Calu3 (cell line): ENCODE results near the gene FBXO10. TPM values are rescaled to one million over a fixed set of nuclear protein-coding genes. Genes with fewer than 3 reads are reported as not detected.

ENCODE experiments used
- BruUV-seq: library from RNA; stranded (reverse); fragments of 400-500 nt; replicated peaks from 2 replicates; lab custom pipeline; 2021; lab: Mats Ljungman, UMichigan
- CTCF ChIA-PET: fragments of 300-600 bp; sonication (Branson Sonifier 250); formaldehyde crosslinking; loops from one replicate; lab custom pipeline; 2022; ENCODE audit warnings: antibody characterized with exemption; lab: Charles Lee
- DNase-seq: peaks from one replicate; pipeline ENCODE4 v3.0.0; 2022
- H3K27ac Mint-ChIP-seq: one replicate; pipeline ENCODE4 v1.8.0; 2022; ENCODE audit warnings: mixed read lengths; ENCODE audit not compliant: unreplicated experiment
- H3K27me3 Mint-ChIP-seq: one replicate; pipeline ENCODE4 v1.8.0; 2022; ENCODE audit warnings: mixed read lengths; ENCODE audit not compliant: unreplicated experiment
- H3K36me3 Mint-ChIP-seq: one replicate; pipeline ENCODE4 v1.8.0; 2022; ENCODE audit warnings: mild to moderate bottlenecking, moderate library complexity, mixed read lengths; ENCODE audit not compliant: insufficient read depth, unreplicated experiment
- H3K4me1 Mint-ChIP-seq: one replicate; pipeline ENCODE4 v1.8.0; 2022; ENCODE audit warnings: mild to moderate bottlenecking, low read depth, mixed read lengths; ENCODE audit not compliant: unreplicated experiment
- H3K4me3 Mint-ChIP-seq: one replicate; pipeline ENCODE4 v1.8.0; 2022; ENCODE audit warnings: mild to moderate bottlenecking, low read depth, moderate library complexity, mixed read lengths; ENCODE audit not compliant: unreplicated experiment
- H3K9me3 Mint-ChIP-seq: one replicate; pipeline ENCODE4 v1.8.0; 2022; ENCODE audit warnings: low read depth, mixed read lengths; ENCODE audit not compliant: unreplicated experiment
- intact Hi-C: fragments of 100-400 bp; cut with micrococcal nuclease; formaldehyde crosslinking; loops from one replicate; pipeline ENCODE4 v1.10.0; 2022; ENCODE audit not compliant: unreplicated experiment
- total RNA-seq: library from RNA; stranded (reverse); gene quantifications from 2 replicates; pipeline ENCODE4 v1.2.3, GENCODE V29; 2022
- TF ChIP-seq, protein P1 (sequence below): fragments of 200-600 bp; IDR thresholded peaks from one replicate; pipeline ENCODE4 v1.8.0; 2022; ENCODE audit warnings: antibody characterized with exemption; ENCODE audit not compliant: unreplicated experiment

The FBXO10 gene
- total RNA-seq, 1 experiment from 2014 or later, result 0.94 TPM

DNA sequence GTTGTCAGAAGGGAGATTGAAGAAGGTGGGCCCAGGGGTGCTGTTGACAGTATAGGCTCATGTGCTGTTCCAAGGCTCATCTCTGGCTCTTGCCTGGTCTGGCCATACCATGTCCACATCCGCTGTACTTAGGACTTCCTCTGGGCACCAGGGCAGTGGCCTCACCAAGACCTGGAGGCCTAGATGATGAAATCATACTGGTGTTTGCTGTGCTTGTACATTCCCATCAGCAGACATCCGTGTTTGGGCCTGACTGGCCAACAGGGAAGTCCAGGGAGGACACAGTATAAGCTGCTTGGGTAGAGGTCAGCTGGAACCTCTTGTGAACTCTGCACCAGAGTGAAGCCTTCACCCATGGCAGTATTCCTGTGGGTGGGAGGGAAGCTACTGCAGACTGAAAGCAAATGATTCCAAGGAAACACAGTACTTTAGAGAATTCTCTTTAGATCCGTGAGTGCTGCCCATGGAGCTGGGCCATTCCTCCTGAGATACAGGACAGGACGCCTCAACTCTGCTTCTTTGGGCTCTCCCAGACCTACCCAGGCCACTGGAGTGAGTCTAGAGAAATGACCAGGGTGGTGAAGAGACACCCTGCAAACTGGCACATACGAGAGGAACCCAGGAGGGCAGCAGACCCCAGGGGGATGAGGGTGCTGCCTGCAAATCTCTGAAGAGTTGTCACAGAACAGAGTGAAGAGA is 67.9 kb downstream of the FBXO10 start:
- Mint-ChIP-seq H3K4me1 (no peaks in the 10 kb centered on the region), H3K9me3 (no peaks in the 10 kb centered on the region), H3K4me3 (no peak overlapping the region), H3K36me3 (peaks cover 3% of the 10 kb centered on the region), H3K27ac (no peak overlapping the region), H3K27me3 (no peaks in the 10 kb centered on the region)
- CTCF ChIA-PET, result no interaction called here
- no peak for DNase-seq
- TF ChIP-seq, protein P1, sequence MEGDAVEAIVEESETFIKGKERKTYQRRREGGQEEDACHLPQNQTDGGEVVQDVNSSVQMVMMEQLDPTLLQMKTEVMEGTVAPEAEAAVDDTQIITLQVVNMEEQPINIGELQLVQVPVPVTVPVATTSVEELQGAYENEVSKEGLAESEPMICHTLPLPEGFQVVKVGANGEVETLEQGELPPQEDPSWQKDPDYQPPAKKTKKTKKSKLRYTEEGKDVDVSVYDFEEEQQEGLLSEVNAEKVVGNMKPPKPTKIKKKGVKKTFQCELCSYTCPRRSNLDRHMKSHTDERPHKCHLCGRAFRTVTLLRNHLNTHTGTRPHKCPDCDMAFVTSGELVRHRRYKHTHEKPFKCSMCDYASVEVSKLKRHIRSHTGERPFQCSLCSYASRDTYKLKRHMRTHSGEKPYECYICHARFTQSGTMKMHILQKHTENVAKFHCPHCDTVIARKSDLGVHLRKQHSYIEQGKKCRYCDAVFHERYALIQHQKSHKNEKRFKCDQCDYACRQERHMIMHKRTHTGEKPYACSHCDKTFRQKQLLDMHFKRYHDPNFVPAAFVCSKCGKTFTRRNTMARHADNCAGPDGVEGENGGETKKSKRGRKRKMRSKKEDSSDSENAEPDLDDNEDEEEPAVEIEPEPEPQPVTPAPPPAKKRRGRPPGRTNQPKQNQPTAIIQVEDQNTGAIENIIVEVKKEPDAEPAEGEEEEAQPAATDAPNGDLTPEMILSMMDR, result no peak
- intact Hi-C loops, result no loop called here
- BruUV-seq, result no TSS peak

DNA sequence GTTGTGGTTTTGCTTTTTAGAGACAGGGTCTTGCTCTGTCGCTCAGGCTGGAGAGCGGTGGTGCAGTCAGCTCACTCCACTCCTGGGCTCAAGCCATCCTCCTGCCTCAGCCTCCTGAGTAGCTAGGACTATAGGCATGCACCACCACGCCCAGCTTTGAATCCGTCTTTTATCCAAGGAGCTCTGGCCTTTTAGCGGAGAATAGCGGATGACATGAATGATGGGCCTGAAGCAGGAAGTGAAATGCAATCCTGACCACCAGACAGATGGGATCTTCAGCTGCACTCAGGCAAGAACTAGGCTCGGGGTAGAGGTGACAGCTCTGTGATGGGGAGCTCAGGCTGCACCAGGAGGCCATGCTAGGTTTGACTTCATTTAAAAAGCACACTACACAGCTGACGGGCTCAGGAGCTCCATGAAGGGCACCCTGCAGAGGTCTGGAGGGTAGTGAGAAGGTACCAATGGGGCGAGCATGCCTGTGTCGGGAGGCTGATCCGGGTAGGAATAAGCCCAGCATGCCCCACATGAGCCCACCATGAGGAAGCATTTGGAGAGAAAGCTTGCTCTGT is 68.5 kb downstream of the FBXO10 start:
- peaks cover 3% of the 10 kb centered on the region for H3K36me3 Mint-ChIP-seq
- H3K4me3 Mint-ChIP-seq, result no peak overlapping the region
- H3K9me3 Mint-ChIP-seq, result no peaks in the 10 kb centered on the region
- no peak for DNase-seq
- H3K4me1 Mint-ChIP-seq, result no peaks in the 10 kb centered on the region
- TF ChIP-seq, protein P1, result no peak
- H3K27me3 Mint-ChIP-seq, result no peaks in the 10 kb centered on the region
- CTCF ChIA-PET, result no interaction called here
- no TSS peak for BruUV-seq
- intact Hi-C loops, result no loop called here
- H3K27ac Mint-ChIP-seq, result no peak overlapping the region

DNA sequence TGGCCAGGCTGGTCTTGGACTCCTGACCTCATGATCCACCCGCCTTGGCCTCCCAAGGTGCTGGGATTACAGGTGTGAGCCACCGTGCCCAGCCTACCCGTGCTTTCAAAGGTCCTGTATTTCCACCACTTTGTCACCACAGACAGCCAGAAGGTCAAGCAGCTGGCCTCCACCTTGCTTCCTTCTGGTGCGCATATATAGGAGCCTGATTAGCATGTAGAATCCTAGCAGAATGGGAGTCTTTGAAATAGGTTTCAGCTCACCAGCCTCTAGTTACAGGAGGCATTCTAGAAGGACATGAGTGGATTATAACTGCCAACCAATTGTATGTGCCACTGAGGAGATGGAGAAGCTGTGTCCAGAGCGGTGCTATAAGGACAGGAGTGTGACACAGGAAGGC is 71.6 kb downstream of the FBXO10 start:
- peaks cover 8% of the 10 kb centered on the region for H3K36me3 Mint-ChIP-seq
- no peak overlapping the region for H3K4me3 Mint-ChIP-seq
- no TSS peak for BruUV-seq
- DNase-seq, result no peak
- no peak overlapping the region for H3K27ac Mint-ChIP-seq
- no peaks in the 10 kb centered on the region for H3K4me1 Mint-ChIP-seq
- TF ChIP-seq, protein P1, result no peak
- CTCF ChIA-PET, result no interaction called here
- no peaks in the 10 kb centered on the region for H3K27me3 Mint-ChIP-seq
- no peaks in the 10 kb centered on the region for H3K9me3 Mint-ChIP-seq
- intact Hi-C loops, result no loop called here

DNA sequence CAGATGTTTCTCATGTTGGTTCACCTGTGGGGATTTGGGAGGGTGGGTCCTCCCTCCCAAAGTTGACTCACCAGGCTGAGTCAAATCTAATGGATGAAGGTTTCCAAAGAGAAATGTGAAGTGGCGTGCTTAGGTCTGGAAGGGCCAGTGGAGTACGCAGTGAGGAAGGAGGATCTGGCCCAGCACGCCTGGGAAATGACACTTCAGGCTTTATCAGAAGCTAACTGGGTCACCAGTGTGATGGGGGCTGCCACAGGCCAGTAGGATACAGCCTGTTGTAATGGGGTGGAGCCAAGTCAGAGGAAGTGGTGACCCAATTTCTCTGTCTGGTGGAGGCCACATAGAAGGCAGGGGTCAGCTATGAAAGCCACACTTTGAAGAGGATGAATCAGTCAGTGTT is 72.4 kb downstream of the FBXO10 start:
- BruUV-seq, result no TSS peak
- Mint-ChIP-seq H3K9me3 (no peaks in the 10 kb centered on the region), H3K27me3 (no peaks in the 10 kb centered on the region), H3K27ac (no peak overlapping the region), H3K36me3 (peaks cover 8% of the 10 kb centered on the region), H3K4me1 (no peaks in the 10 kb centered on the region), H3K4me3 (no peak overlapping the region)
- intact Hi-C loops, result no loop called here
- CTCF ChIA-PET, result no interaction called here
- TF ChIP-seq, protein P1, result no peak
- DNase-seq, result no peak
